Tibial nerve (tissue), 4 donors: ENCODE measurements around the gene DDX19B. TPM values are rescaled to one million over a fixed set of nuclear protein-coding genes. Genes with fewer than 3 reads are reported as not detected.
"Not testable (repeated sequence)": the region's sequence is repeated elsewhere in the genome, so short reads cannot be mapped to it uniquely, and the experiment has no call there.

Source experiments
- DNase-seq, 2 donors: peaks; one replicate each; pipeline ENCODE4 v3.0.0-alpha.2; 2019; ENCODE audit warnings: low spot score in 2 of 2
- H3K27ac ChIP-seq, 4 donors: fragments of 200-600 bp; sonication (generic) in 3 of 4; one replicate each; pipeline ENCODE4 v1.5.1; 2017 to 2019; ENCODE audit warnings: mild to moderate bottlenecking in 1 of 4
- H3K27me3 ChIP-seq, 2 donors: fragments of 200-600 bp; sonication (generic) in 1 of 2; one replicate each; pipeline versions ENCODE4 v1.5.1 to v1.6.0; 2017 to 2019
- H3K36me3 ChIP-seq, 3 donors: fragments of 200-600 bp; sonication (generic); one replicate each; pipeline ENCODE4 v1.5.1; 2018 to 2019
- H3K4me1 ChIP-seq, 4 donors: fragments of 200-600 bp; sonication (generic) in 3 of 4; one replicate each; pipeline ENCODE4 v1.5.1; 2017 to 2019
- H3K4me3 ChIP-seq, 4 donors: fragments of 200-600 bp; sonication (generic) in 3 of 4; one replicate each; pipeline ENCODE4 v1.5.1; 2017 to 2019; ENCODE audit warnings: mild to moderate bottlenecking in 1 of 4, moderate library complexity in 1 of 4
- H3K9me3 ChIP-seq, 4 donors: fragments of 200-600 bp; sonication (generic) in 3 of 4; one replicate each; pipeline ENCODE4 v1.5.1; 2017 to 2019
- EP300 ChIP-seq, 2 donors: sonication (generic); formaldehyde crosslinking; IDR thresholded peaks; one replicate each; pipeline ENCODE4 v1.6.1; 2017; ENCODE audit warnings: antibody characterized with exemption in 2 of 2, mild to moderate bottlenecking in 1 of 2
- POLR2A ChIP-seq, 2 donors: fragments of 450-650 bp; IDR thresholded peaks; one replicate each; pipeline ENCODE4 v1.6.1; 2017; ENCODE audit warnings: antibody characterized with exemption in 2 of 2, mild to moderate bottlenecking in 2 of 2, moderate library complexity in 2 of 2
- WGBS, 2 donors: methylation state at CpG; one replicate each; pipeline ENCODE4 v1.1.5; 2018; 5-methylcytosine and 5-hydroxymethylcytosine counted together
- total RNA-seq, 4 donors: library from RNA; depleted of rRNA; stranded (reverse); fragments of >200 nt; gene quantifications; one replicate each; pipeline ENCODE4 v1.1.0, GENCODE V29; 2016
- TF ChIP-seq, protein P1 (sequence below), 5 experiments: fragments of 200-600 bp in 3 of 5; fragments of 450-650 bp in 2 of 5; sonication (generic) in 3 of 5; IDR thresholded peaks; one replicate each; pipeline ENCODE4 v1.5.1; 2016 to 2019; ENCODE audit warnings: antibody characterized with exemption in 5 of 5, mild to moderate bottlenecking in 3 of 5, moderate library complexity in 2 of 5

The DDX19B gene
- 10 to 100 TPM; 27.8 to 57.6 (median 30.4) TPM for total RNA-seq

DNA sequence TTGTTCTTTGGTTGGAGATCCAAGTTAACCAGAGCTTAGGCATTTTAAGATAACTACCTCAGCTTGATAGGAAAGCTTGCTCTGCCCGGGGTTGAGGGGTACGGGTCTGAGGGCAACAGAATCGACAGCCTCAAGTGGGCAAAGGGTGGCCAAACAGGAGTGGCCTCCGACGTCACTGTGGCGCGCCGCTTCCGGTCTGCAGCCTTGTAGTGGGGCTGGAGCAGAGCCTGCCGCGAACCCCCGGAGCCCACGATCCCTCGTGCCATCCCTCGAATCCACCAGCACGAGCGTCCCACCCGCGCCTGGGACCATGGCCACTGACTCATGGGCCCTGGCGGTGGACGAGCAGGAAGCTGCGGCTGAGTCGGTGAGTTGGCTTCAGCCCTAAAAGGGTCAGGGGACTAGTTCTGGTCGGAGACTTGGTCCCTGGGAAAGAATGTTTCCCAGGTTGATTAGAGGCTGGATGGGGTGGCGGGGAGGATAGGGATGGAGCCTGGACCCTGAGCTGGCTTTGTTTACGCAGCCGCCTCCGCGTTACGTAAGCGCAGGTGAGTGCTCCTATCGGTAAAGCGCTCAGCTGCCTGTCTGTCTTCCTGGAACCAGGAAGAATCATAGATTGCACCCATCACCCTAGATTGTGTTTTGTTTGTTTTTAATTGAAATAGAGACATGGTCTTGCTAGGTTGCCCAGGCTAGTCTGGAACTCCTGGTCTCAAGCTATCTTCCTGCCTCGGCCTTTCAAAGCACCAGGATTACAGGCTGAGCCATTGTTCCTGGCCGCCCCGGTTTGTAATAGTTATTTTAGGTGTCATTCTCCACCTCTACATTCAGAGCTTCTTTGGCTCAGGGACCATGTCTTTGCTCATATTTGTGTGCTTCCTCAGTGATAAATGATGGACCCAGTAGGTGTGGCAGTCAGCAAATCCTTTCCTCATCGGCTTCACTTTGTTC is at the start of gene DDX19B:
DDX19B (plus strand) TSS at position 199 of the 951 bp plus-strand sequence; CDS start at position 311, 112 bp downstream.
- peaks cover 0 to 40% (median 0%) of the 10 kb centered on the region in 3 donors for H3K36me3 ChIP-seq
- H3K9me3 ChIP-seq, result peaks cover 0 to 26% (median 0%) of the 10 kb centered on the region in 4 donors
- peak; percentile 59 to 60 for DNase-seq
- no peaks in the 10 kb centered on the region for H3K27me3 ChIP-seq
- TF ChIP-seq POLR2A (IDR thresholded peaks at IDR 0.05) (peak; percentile 25 to 58), EP300 (IDR thresholded peaks at IDR 0.05) (peak; percentile 33 to 80)
- TF ChIP-seq, protein P1, sequence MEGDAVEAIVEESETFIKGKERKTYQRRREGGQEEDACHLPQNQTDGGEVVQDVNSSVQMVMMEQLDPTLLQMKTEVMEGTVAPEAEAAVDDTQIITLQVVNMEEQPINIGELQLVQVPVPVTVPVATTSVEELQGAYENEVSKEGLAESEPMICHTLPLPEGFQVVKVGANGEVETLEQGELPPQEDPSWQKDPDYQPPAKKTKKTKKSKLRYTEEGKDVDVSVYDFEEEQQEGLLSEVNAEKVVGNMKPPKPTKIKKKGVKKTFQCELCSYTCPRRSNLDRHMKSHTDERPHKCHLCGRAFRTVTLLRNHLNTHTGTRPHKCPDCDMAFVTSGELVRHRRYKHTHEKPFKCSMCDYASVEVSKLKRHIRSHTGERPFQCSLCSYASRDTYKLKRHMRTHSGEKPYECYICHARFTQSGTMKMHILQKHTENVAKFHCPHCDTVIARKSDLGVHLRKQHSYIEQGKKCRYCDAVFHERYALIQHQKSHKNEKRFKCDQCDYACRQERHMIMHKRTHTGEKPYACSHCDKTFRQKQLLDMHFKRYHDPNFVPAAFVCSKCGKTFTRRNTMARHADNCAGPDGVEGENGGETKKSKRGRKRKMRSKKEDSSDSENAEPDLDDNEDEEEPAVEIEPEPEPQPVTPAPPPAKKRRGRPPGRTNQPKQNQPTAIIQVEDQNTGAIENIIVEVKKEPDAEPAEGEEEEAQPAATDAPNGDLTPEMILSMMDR (IDR thresholded peaks at IDR 0.05), result peak in 1 of 5 experiments; percentile 3
- H3K4me3 ChIP-seq, result peak within 1 kb of the TSS; percentile 67 to 88 (median 85)
- H3K27ac ChIP-seq, result peak within 1 kb of the TSS; percentile 96 to 97 (median 96)
- H3K4me1 ChIP-seq, result peaks cover 0 to 14% (median 3%) of the 10 kb centered on the region in 4 donors
- 1 to 3% methylated on average over 18 to 28 of the region's 37 CpGs for WGBS, 2 donors

DNA sequence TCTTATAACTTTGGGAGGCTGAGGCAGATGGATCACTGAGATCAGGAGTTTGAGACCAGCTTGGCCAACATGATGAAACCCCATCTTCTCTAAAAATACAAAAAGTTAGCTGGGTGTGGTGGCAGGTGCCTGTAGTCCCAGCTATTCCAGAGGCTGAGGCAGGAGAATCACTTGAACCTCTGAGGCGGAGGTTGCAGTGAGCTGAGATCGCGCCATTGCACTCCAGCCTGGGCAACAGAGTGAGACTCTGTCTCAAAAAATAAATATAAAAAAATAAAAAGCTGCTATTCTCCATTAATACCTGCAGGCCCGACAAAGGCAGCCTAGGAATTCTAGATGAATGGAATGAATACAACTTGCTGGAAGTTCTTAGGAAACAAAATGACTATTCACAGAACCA is 49.3 kb upstream of the DDX19B start:
- not testable (repeated sequence) for DNase-seq, H3K4me3 ChIP-seq
- H3K4me1 ChIP-seq, result peaks cover 0 to 33% (median 15%) of the 10 kb centered on the region in 4 donors

DNA sequence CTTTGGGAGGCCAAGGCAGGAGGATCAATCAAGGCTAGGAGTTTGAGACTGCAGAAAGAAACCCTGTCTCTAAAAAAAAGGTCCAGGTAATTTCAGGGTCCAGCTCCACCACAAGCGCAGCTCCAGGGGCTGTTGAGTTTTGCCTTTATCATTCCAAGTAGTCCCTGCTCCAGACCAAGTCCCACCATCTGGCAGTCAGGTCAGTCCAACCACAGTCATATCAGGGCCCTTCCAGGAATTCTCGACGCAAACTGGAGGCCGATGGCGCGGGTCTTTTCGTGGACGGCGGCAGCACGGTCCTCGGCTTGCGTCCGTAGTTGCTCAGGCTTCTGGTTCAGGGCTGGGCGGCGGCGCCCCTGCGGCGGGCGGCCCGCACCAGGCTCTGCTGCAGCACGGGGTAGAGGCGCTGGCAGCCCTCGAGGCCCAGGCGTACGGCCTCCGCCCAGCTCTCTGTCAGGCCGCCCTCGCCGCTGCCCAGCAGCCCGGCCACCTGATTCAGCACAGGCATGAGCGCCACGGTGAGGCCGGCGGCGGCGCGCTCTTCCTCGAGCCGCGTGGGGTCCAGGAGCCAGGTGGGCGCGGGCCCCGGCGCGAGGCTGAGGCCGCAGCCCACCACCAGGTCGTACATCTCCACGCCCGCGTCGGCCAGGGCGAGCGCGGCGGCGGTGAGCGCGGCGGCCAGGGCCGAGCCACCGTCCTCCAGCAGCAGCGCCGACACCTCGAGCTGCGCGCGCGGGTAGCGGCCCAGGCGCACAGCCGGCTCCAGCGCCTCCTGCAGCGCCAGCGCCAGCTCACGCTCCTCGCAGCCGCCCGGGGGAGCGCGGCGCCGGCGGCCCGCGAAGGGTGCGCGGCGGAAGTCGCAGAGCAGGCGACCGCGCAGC is 48.0 kb upstream of the DDX19B start:
- no peaks in the 10 kb centered on the region for H3K9me3 ChIP-seq
- H3K4me1 ChIP-seq, result peaks cover 0 to 33% (median 15%) of the 10 kb centered on the region in 4 donors
- WGBS, 2 donors, result 2 to 7% methylated on average over 15 to 38 of the region's 92 CpGs
- H3K4me3 ChIP-seq, result peak overlapping the region; percentile 53 to 93 (median 71)
- DNase-seq, result no peak
- TF ChIP-seq POLR2A (IDR thresholded peaks at IDR 0.05), result no peak
- no peak for TF ChIP-seq EP300 (IDR thresholded peaks at IDR 0.05)
- TF ChIP-seq, protein P1 (IDR thresholded peaks at IDR 0.05), result no peak
- no peaks in the 10 kb centered on the region for H3K27me3 ChIP-seq
- H3K27ac ChIP-seq, result peak overlapping the region in 3 of 4 donors; percentile 43 to 92 (median 77)
- H3K36me3 ChIP-seq, result peaks cover 0 to 43% (median 26%) of the 10 kb centered on the region in 3 donors

More for the DNA sequence above, 49.3 kb upstream of the DDX19B start:
- WGBS, 2 donors, result 77 to 86% methylated on average over 4 of the region's 4 CpGs
- H3K36me3 ChIP-seq, result peaks cover 0 to 30% (median 16%) of the 10 kb centered on the region in 3 donors
- H3K27ac ChIP-seq, H3K9me3 ChIP-seq, H3K27me3 ChIP-seq: not testable (repeated sequence)

DNA sequence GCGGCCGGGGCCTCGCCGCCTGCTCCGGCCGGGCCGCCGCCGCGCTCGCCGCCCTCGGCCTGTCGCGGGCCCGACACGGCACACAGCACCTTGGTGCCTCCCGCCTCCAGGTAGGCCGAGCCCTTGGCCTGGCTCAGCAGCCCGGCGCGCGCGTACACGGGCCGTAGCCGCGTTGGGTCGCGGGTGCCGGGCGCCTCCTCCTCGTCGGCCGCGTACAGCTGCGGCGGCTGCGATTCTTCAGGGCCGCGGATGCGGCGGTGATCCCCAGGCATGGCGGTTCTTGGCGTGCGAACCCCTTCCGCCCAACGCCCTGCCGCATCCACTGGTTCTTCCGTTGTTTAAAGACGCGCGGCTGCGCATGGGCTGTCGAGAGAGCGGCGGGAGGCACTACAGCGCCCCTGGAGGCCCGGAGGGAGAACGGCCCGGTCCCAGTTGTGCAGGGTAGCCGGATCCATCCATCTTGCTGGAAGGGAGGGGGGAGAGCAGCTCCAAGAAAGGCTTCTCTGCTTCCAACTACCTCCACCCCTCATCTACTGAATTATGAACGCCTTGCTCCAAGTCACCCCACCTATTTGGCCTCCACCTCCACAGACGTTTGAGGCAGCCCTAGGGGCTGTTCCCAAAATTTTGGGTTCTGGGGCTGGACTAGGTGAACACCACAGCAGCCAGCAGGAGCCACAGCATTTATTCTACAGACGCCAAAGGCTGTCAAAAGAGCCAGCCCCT is 47.2 kb upstream of the DDX19B start, which contains the start of gene EXOSC6:
EXOSC6 (minus strand) TSS at position 312 of the 726 bp plus-strand sequence; CDS start at position 272, 40 bp downstream.
- peaks cover 0 to 51% (median 26%) of the 10 kb centered on the region in 3 donors for H3K36me3 ChIP-seq
- WGBS, 2 donors, result 3% methylated on average over 36 to 39 of the region's 65 CpGs
- H3K9me3 ChIP-seq, result no peaks in the 10 kb centered on the region
- H3K4me1 ChIP-seq, result peaks cover 0 to 33% (median 15%) of the 10 kb centered on the region in 4 donors
- H3K27ac ChIP-seq, result peak within 1 kb of the TSS; percentile 49 to 92 (median 74)
- no peaks in the 10 kb centered on the region for H3K27me3 ChIP-seq
- DNase-seq, result peak; percentile 70 to 86
- H3K4me3 ChIP-seq, result peak within 1 kb of the TSS; percentile 56 to 93 (median 71)
- TF ChIP-seq POLR2A (IDR thresholded peaks at IDR 0.05) (peak; percentile 62 to 64), EP300 (IDR thresholded peaks at IDR 0.05) (peak in 1 of 2 donors; percentile 95)
- TF ChIP-seq, protein P1 (IDR thresholded peaks at IDR 0.05), result peak; percentile 89 to 97 (median 91)
